A673 (cell line): ENCODE measurements around the gene SPEF1.

Experiments used
- EZH2 ChIP-seq: fragments of 200-600 bp; sonication (generic); IDR thresholded peaks from 2 replicates; pipeline ENCODE4 v1.6.1; 2017; ENCODE audit warnings: borderline replicate concordance, low read depth, mild to moderate bottlenecking, mixed read lengths, antibody characterized with exemption, low read length; ENCODE audit not compliant: poor library complexity, severe bottlenecking
- TF ChIP-seq, protein P1 (sequence below): fragments of 300-800, 200-600 bp; sonication (generic); conservative IDR thresholded peaks from 2 replicates; pipeline ENCODE4 v1.5.1; 2017; ENCODE audit warnings: low read depth, mild to moderate bottlenecking, antibody characterized with exemption, low read length, moderate library complexity, mixed read lengths

- TF ChIP-seq, protein P1, sequence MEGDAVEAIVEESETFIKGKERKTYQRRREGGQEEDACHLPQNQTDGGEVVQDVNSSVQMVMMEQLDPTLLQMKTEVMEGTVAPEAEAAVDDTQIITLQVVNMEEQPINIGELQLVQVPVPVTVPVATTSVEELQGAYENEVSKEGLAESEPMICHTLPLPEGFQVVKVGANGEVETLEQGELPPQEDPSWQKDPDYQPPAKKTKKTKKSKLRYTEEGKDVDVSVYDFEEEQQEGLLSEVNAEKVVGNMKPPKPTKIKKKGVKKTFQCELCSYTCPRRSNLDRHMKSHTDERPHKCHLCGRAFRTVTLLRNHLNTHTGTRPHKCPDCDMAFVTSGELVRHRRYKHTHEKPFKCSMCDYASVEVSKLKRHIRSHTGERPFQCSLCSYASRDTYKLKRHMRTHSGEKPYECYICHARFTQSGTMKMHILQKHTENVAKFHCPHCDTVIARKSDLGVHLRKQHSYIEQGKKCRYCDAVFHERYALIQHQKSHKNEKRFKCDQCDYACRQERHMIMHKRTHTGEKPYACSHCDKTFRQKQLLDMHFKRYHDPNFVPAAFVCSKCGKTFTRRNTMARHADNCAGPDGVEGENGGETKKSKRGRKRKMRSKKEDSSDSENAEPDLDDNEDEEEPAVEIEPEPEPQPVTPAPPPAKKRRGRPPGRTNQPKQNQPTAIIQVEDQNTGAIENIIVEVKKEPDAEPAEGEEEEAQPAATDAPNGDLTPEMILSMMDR: no peak
- TF ChIP-seq EZH2: no peak
These were observed 9.6 kb downstream of the SPEF1 start for GRCh38 chr20:3771552-3772058.
